ENCODE results near the gene MLPH. TPM values are rescaled to one million over a fixed set of nuclear protein-coding genes. Genes with fewer than 3 reads are reported as not detected.

Gene MLPH
- total RNA-seq, 1 donor from 2014 or later: 222 TPM

- DNase-seq (ENCODE audit: low spot score): no peak
Observed at GRCh38 chr2:237519506-237520245, 32.6 kb downstream of the MLPH start.

GRCh38 chr2:237520290-237520689, 33.2 kb downstream of the MLPH start:
- no peak for DNase-seq (ENCODE audit: low spot score)

GRCh38 chr2:237524631-237525030, 37.6 kb downstream of the MLPH start:
- DNase-seq (ENCODE audit: low spot score): no peak

GRCh38 chr2:237525559-237526157, 38.6 kb downstream of the MLPH start:
- DNase-seq (ENCODE audit: low spot score): no peak

GRCh38 chr2:237527233-237527632, 40.2 kb downstream of the MLPH start:
- no peak for DNase-seq (ENCODE audit: low spot score)

- DNase-seq (ENCODE audit: low spot score): no peak
Observed at GRCh38 chr2:237527766-237528165, 40.7 kb downstream of the MLPH start.

- no peak for DNase-seq (ENCODE audit: low spot score)
Observed at GRCh38 chr2:237529452-237530402, 42.7 kb downstream of the MLPH start.

GRCh38 chr2:237530472-237531433, 43.7 kb downstream of the MLPH start:
- no peak for DNase-seq (ENCODE audit: low spot score)

- DNase-seq (ENCODE audit: low spot score): no peak
Observed at GRCh38 chr2:237532160-237532559, 45.1 kb downstream of the MLPH start.

GRCh38 chr2:237533668-237534161, 46.7 kb downstream of the MLPH start:
- no peak for DNase-seq (ENCODE audit: low spot score)

- DNase-seq (ENCODE audit: low spot score): no peak
Observed at GRCh38 chr2:237534380-237534779, 47.3 kb downstream of the MLPH start.

- no peak for DNase-seq (ENCODE audit: low spot score)
Observed at GRCh38 chr2:237535385-237536082, 48.5 kb downstream of the MLPH start.

- no peak for DNase-seq (ENCODE audit: low spot score)
Observed at GRCh38 chr2:237536083-237536415, 49.0 kb downstream of the MLPH start.

- DNase-seq (ENCODE audit: low spot score): no peak
Observed at GRCh38 chr2:237536617-237537016, 49.6 kb downstream of the MLPH start.

- no peak for DNase-seq (ENCODE audit: low spot score)
Observed at GRCh38 chr2:237538001-237538720, 51.1 kb downstream of the MLPH start.

- DNase-seq (ENCODE audit: low spot score): no peak
Observed at GRCh38 chr2:237538901-237539300, 51.9 kb downstream of the MLPH start.

- DNase-seq (ENCODE audit: low spot score): no peak
Observed at GRCh38 chr2:237539681-237540080, 52.6 kb downstream of the MLPH start.

- DNase-seq (ENCODE audit: low spot score): no peak
Observed at GRCh38 chr2:237540223-237540775, 53.2 kb downstream of the MLPH start.

GRCh38 chr2:237540823-237541222, 53.8 kb downstream of the MLPH start:
- peak; percentile 66 for DNase-seq (ENCODE audit: low spot score)

GRCh38 chr2:237541243-237541642, 54.2 kb downstream of the MLPH start:
- no peak for DNase-seq (ENCODE audit: low spot score)
